IgD-negative memory B cell (primary cell): ENCODE data around the gene GPR137B. TPM values are rescaled to one million over a fixed set of nuclear protein-coding genes. Genes with fewer than 3 reads are reported as not detected.
"Not testable (repeated sequence)": the region's sequence is repeated elsewhere in the genome, so short reads cannot be mapped to it uniquely, and the experiment has no call there.

Source experiments
- H3K27ac Mint-ChIP-seq, 3 donors: one replicate each; pipeline ENCODE4 v1.8.0; 2020 to 2022; ENCODE audit warnings: mild to moderate bottlenecking in 3 of 3, mixed read lengths in 3 of 3, moderate library complexity in 1 of 3
- H3K27me3 Mint-ChIP-seq: one replicate; pipeline ENCODE4 v1.8.0; 2021; ENCODE audit warnings: mixed read lengths
- H3K36me3 Mint-ChIP-seq: one replicate; pipeline ENCODE4 v1.8.0; 2020; ENCODE audit warnings: mild to moderate bottlenecking, mixed read lengths
- H3K4me1 Mint-ChIP-seq, 3 donors: one replicate each; pipeline ENCODE4 v1.8.0; 2020 to 2022; ENCODE audit warnings: mixed read lengths in 3 of 3, mild to moderate bottlenecking in 1 of 3
- H3K4me3 Mint-ChIP-seq, 4 donors: one replicate each; pipeline ENCODE4 v1.8.0; 2020 to 2022; ENCODE audit warnings: mild to moderate bottlenecking in 4 of 4, mixed read lengths in 4 of 4, moderate library complexity in 3 of 4
- H3K9me3 Mint-ChIP-seq, 3 donors: one replicate each; pipeline ENCODE4 v1.8.0; 2020 to 2021; ENCODE audit warnings: mixed read lengths in 3 of 3, mild to moderate bottlenecking in 1 of 3
- polyA plus RNA-seq: library from polyadenylated mRNA; unstranded; fragments of 300-500 nt; fragmentation: Illumina TruSeq; gene quantifications from one replicate; pipeline ENCODE4 v1.2.3, GENCODE V29; 2021

Gene GPR137B
- polyA plus RNA-seq, 1 donor from 2014 or later, result 1.9 TPM

DNA sequence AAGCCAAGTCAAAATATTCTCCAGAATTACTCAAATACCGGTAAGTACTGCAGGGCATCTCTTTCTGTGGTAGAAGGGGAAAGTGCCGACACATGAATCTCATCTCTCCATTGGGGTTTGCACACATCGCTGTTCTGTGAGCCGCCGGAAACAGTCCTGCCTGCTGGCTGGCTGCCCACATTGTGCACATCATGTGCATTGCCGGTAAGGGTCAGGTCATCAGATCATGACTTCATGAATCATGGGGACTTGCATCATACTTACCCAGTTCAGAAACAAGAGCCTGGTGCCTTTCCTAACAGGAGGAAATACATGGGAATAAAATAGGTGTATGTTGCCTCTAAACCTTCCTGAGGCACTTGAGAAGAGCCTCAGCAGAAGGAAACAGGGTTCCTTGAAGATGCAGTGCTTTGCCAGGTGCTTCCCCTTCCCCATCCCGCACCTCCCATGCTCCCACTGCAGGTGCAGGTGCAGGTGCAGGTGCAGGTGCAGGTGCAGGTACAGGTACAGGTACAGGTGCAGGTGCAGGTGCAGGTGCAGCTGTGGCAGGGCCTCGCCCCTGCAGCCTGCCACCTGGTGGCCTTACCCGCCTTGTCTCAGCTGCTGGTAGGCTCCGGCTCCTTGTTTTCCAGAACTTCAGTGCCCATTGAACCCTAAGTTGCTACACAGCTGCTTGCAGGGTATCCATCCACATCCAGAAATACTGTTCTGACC is 26.5 kb downstream of the GPR137B start:
- Mint-ChIP-seq H3K4me3 (no peak overlapping the region), H3K9me3 (peaks cover 0 to 6% (median 2%) of the 10 kb centered on the region in 3 donors)

DNA sequence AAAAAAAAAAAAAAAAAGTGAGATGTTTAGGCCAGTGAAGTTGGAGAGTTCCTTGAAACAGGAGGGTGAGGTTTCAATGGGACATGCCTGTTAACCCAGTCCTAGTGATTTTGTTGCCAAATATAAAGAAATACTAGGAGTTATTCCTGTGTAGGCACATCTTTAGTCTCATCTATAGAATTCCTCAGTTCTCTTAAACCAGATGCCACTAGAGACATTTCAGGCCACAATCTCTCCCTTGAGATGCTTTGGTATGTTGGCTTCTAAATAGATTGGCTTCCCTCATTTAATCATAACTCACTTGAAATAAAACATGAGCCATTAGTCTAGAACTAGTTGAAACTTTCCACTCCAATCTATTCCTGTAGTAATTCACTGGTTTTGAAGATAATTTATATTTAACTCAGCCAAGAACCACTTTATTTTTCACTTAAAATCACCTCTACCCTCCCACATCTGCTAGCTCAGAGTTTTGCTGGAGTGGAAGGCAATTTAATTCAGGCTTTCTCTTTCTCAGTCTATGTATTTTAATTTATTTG is 29.8 kb downstream of the GPR137B start:
- H3K4me1 Mint-ChIP-seq, result peaks cover 6 to 17% (median 14%) of the 10 kb centered on the region in 3 donors
- peaks cover 4% of the 10 kb centered on the region for H3K36me3 Mint-ChIP-seq
- H3K9me3 Mint-ChIP-seq, result no peaks in the 10 kb centered on the region
- H3K4me3 Mint-ChIP-seq, result no peak overlapping the region
- H3K27ac Mint-ChIP-seq, result no peak overlapping the region
- peaks cover 8% of the 10 kb centered on the region for H3K27me3 Mint-ChIP-seq

More for the DNA sequence above, 26.5 kb downstream of the GPR137B start:
- peak overlapping the region in 1 of 3 donors; percentile 64 for H3K27ac Mint-ChIP-seq
- H3K36me3 Mint-ChIP-seq, result peaks cover 4% of the 10 kb centered on the region
- H3K27me3 Mint-ChIP-seq, result peaks cover 2% of the 10 kb centered on the region
- peaks cover 0 to 2% (median 2%) of the 10 kb centered on the region in 3 donors for H3K4me1 Mint-ChIP-seq

DNA sequence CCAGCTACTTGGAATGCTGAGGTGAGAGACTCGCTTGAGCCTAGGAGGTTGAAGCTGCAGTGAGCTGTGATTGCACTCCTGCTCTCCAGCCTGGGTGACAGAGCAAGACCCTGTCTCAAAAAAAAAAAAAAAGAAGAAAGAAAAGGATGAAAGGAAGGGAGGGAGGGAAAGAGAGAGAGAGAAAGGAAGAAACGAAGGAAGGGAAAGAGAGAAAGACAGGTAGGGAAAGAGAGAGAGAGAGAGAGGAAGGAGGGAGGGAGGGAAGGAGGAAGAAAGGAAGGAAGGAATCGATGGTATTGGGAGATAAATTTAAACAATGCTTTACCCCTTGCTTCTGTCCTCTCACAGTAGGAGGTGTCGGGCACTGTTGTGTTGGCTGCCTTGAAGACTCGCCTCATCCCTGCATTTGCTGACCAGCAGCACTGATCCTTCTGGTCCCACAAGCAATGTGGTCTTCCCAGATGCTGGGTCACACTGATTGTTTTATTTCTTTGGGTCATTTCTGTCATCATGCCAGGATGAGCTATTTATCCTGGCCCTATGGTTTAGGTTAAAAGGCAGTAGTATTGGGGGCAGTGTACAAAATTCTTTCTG is 30.9 kb downstream of the GPR137B start:
- H3K4me1 Mint-ChIP-seq, result peaks cover 6 to 17% (median 14%) of the 10 kb centered on the region in 3 donors
- H3K27me3 Mint-ChIP-seq, result peaks cover 8% of the 10 kb centered on the region
- H3K36me3 Mint-ChIP-seq, result peaks cover 4% of the 10 kb centered on the region
- no peaks in the 10 kb centered on the region for H3K9me3 Mint-ChIP-seq
- no peak overlapping the region for H3K4me3 Mint-ChIP-seq
- no peak overlapping the region for H3K27ac Mint-ChIP-seq

DNA sequence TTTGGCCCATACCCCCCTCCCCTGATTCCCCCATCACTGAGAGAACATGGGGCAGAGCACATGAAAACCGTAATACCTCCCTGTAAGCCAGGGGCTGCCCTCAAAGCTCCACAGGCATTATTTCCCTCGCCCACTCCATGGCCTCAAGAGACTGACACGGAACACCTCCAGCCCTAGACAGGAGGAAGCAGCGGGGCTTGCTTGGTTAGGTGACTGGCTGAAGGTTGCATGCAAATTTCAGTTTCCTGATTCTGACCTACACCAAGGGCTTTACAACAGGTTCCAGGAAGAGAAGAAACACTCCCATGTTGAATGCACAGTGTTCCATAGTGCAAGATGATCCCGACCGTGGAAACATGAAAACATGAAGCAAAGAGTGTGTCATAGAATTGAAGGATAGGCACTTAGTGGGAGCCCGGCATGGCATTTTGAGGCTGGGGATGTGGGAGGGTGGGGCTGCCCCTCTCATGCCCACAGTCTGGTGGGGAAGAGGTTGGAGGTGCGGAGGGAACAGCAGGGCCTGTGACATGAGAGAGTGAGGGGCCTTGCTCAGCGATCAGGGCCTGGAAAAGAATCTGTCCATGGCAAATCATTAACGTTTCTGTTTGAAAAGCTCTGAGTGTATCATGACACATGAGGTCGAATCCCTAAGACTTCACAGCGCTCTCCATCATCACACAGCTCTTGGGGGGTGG is 33.5 kb downstream of the GPR137B start:
- H3K36me3 Mint-ChIP-seq, result peaks cover 4% of the 10 kb centered on the region
- H3K4me1 Mint-ChIP-seq, result peaks cover 6 to 15% (median 12%) of the 10 kb centered on the region in 3 donors
- H3K9me3 Mint-ChIP-seq, result no peaks in the 10 kb centered on the region
- H3K27ac Mint-ChIP-seq, result no peak overlapping the region
- H3K4me3 Mint-ChIP-seq, result peak overlapping the region in 1 of 4 donors; percentile 58
- peaks cover 8% of the 10 kb centered on the region for H3K27me3 Mint-ChIP-seq

DNA sequence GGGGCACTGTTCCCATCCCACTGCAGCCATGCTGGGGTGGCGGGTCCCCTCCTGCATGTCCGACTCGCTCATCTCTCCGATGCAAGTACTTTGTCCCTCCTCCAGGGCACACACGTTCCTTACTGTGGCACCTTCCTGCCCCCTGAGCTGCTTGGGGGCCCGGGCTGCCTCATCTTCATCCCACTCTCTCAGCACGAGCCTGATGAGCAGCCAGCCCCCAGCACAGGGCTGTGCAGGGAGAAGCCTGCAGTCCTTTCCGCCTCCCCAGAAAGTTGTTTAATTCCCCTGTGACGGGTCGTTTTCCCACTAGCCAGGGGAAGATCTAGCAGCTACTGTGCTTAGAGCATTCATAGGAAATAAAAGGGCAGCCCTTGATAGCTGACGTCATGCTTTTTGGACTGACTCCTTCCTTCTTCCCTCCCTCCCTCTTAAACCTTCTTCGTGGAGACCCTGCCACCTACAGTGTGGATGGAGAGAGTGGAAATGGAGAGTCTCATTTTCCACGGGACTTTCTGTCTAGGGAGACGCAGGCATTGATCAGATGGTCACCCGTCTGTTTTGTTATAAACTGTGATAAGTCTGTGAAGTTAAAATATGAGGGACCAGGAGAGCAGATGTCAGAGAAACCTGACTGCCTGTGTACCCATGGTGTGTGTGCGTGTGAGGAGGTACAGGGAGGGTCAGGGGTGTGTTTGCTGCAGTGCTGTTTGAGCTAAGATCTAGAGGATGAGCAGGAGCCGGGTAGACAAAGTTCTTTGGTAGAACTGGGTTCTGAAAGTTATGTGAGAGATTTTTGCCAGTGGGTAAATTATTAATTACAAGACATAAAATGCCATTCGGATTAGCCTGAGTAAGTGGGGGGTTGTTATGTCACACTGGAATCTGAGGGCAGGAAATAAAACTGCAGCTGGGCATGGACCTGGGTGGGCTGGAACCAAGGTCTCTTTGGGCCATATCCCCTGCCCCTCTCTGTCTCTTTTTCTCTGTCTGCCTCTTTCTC is 34.3 kb downstream of the GPR137B start:
- Mint-ChIP-seq H3K27me3 (peaks cover 6% of the 10 kb centered on the region), H3K36me3 (no peaks in the 10 kb centered on the region), H3K4me3 (peak overlapping the region in 1 of 4 donors; percentile 82), H3K27ac (no peak overlapping the region), H3K4me1 (peaks cover 6 to 15% (median 12%) of the 10 kb centered on the region in 3 donors), H3K9me3 (no peaks in the 10 kb centered on the region)

DNA sequence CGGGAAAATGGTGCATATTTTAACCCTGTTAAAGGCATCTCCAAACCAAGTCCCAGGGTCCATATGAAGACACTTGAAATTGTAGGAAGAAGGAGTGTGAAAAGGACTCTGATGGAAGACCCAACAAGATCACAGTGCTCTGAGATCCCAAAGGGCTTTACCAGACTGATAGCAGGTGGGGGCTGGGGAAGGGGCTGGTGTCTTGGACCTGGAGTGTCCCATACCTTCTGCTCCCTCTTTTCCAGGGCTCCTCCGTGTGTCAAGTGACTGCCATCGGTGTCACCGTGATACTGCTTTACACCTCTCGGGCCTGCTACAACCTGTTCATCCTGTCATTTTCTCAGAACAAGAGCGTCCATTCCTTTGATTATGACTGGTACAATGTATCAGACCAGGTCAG is 37.3 kb downstream of the GPR137B start:
- no peak overlapping the region for H3K27ac Mint-ChIP-seq
- H3K4me1 Mint-ChIP-seq, result peaks cover 6 to 15% (median 12%) of the 10 kb centered on the region in 3 donors
- peaks cover 6% of the 10 kb centered on the region for H3K27me3 Mint-ChIP-seq
- no peaks in the 10 kb centered on the region for H3K9me3 Mint-ChIP-seq
- H3K36me3 Mint-ChIP-seq, result no peaks in the 10 kb centered on the region
- H3K4me3 Mint-ChIP-seq, result no peak overlapping the region

DNA sequence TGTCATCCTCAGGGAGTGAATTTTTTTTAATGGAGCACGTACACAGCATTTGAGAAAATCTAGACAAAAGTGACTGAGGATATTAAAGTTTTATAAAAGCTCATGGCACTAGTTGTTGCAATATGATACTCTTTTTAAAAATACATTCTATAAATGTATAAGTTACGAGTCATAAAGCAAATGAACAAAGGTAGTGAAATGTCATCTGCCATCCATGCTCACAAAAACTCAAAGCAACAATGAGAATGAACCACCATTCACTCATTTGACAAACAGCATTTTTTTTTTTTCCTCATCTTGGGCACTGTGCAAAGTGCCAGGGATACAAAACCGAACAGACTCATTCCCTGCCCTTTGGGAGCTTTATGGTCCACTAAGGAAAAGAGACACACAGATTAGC is 38.7 kb downstream of the GPR137B start:
- H3K9me3 Mint-ChIP-seq, result no peaks in the 10 kb centered on the region
- no peaks in the 10 kb centered on the region for H3K27me3 Mint-ChIP-seq
- no peak overlapping the region for H3K27ac Mint-ChIP-seq
- no peak overlapping the region for H3K4me3 Mint-ChIP-seq
- peaks cover under 1 to 6% (median 5%) of the 10 kb centered on the region in 3 donors for H3K4me1 Mint-ChIP-seq
- no peaks in the 10 kb centered on the region for H3K36me3 Mint-ChIP-seq

DNA sequence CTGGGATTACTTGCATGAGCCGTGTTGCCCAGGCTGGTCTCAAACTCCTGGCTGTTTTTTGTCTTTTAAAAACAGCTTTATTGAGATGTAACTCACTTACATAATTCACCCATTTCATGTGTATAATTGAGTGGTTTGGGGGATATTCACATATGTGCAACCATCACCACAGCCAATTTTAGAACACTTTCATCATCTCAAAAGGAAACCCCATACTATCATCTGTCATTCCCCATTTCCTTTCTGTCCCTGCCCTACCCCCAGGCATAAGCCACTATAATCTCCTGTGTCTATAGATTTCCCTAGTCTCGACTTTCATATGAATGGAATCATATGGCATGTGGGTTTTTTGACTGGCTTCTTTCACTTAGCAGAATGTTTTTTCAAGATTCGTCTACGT is 43.3 kb downstream of the GPR137B start:
- peaks cover 1 to 11% (median 4%) of the 10 kb centered on the region in 3 donors for H3K9me3 Mint-ChIP-seq
- H3K27me3 Mint-ChIP-seq, result no peaks in the 10 kb centered on the region
- no peaks in the 10 kb centered on the region for H3K36me3 Mint-ChIP-seq
- no peak overlapping the region for H3K27ac Mint-ChIP-seq
- no peaks in the 10 kb centered on the region for H3K4me1 Mint-ChIP-seq
- no peak overlapping the region for H3K4me3 Mint-ChIP-seq

DNA sequence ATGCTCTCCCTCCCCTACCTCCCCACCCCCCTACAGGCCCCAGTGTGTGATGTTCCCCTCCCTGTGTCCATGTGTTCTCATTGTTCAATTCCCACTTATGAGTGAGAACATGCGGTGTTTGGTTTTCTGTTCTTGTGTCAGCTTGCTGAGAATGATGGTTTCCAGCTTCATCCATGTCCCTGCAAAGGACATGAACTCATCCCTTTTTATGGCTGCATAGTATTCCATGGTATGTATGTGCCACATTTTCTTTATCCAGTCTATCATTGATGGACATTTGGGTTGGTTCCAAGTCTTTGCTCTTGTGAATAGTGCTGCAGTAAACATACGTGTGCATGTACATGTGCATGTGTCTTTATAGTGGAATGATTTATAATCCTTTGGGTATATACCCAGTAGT is 44.1 kb downstream of the GPR137B start:
- not testable (repeated sequence) for H3K4me3 Mint-ChIP-seq, H3K27ac Mint-ChIP-seq, H3K27me3 Mint-ChIP-seq, H3K4me1 Mint-ChIP-seq, H3K36me3 Mint-ChIP-seq
- H3K9me3 Mint-ChIP-seq, result peaks cover 1 to 13% (median 4%) of the 10 kb centered on the region in 3 donors

DNA sequence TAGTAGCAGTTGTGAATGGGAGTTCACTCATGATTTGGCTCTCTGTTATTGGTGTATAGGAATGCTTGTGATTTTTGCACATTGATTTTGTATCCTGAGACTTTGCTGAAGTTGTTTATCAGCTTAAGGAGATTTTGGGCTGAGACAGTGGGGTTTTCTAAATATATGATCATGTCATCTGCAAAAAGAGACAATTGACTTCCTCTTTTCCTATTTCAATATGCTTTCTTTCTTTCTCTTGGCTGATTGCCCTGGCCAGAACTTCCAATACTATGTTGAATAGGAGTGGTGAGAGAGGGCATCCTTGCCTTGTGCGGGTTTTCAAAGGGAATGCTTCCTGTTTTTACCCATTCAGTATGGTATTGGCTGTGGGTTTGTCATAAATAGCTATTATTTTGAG is 45.7 kb downstream of the GPR137B start:
- H3K27ac Mint-ChIP-seq, H3K27me3 Mint-ChIP-seq, H3K4me3 Mint-ChIP-seq: not testable (repeated sequence)

DNA sequence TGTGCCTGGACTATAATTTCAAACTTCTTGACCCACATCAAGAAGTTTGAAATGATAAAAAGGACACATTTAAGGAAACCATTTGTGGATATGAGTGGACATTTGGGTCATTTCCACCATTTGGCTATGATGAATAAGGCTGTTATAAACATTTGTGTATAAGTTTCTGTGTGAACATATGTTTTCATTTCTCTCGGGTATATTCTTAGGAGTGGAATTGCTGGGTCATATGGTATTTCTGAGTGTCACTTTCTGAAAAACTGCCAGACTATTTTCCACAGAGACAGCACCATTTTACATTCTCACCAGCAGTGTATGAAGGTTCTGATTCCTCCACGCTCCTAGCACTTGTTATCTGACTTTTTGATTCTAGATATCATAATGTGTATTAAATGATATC is 50.8 kb downstream of the GPR137B start:
- Mint-ChIP-seq H3K27ac (no peak overlapping the region), H3K9me3 (peaks cover 7 to 25% (median 18%) of the 10 kb centered on the region in 3 donors), H3K36me3 (peaks cover 1% of the 10 kb centered on the region), H3K27me3 (no peaks in the 10 kb centered on the region), H3K4me1 (peaks cover 0 to 2% (median 0%) of the 10 kb centered on the region in 3 donors), H3K4me3 (no peak overlapping the region)

More for the DNA sequence above, 45.7 kb downstream of the GPR137B start:
- H3K36me3 Mint-ChIP-seq, H3K4me1 Mint-ChIP-seq: not testable (repeated sequence)
- peaks cover 1 to 13% (median 4%) of the 10 kb centered on the region in 3 donors for H3K9me3 Mint-ChIP-seq

DNA sequence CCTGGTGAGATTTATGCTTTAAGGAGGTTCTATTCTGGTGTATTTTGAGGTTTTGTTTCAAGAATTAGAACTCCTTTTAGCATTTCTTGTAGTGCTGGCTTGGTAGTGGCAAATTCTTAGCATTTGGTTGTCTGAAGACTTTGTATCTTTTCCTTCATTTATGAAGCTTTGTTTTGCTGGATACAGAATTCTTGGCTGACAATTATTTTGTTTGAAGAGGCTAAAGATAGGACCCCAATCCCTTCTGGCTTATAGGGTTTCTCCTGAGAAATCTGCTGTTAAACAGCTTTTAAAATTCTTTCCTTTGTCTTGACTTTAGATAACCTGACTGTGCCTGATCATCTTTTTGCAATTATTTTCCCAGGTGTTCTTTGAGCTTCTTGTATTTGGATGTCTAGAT is 58.6 kb downstream of the GPR137B start:
- H3K9me3 Mint-ChIP-seq, result peaks cover 10 to 74% (median 41%) of the 10 kb centered on the region in 3 donors
- H3K27ac Mint-ChIP-seq, result no peak overlapping the region
- no peak overlapping the region for H3K4me3 Mint-ChIP-seq
- H3K36me3 Mint-ChIP-seq, result peaks cover 11% of the 10 kb centered on the region
- H3K4me1 Mint-ChIP-seq, result no peaks in the 10 kb centered on the region
- no peaks in the 10 kb centered on the region for H3K27me3 Mint-ChIP-seq

DNA sequence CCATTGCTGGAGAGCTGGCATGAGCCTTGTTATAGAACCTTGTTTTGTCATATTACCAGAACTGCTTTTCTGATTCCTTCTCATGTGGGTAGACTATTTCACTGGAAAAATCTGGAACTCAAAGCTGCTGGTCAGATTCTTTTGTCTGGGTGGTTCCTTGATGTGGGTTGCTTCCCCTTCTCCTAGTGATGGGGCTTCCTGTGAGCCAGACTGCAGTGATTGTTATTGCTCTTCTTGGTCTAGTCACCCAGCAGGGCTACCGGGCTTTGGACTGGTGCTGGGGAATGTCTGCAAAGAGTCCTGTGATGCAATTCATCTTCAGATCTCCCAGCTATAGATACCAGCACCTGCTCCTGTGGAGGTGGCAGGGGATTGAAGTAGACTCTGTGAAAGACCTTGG is 59.4 kb downstream of the GPR137B start:
- Mint-ChIP-seq H3K27ac (no peak overlapping the region), H3K4me1 (no peaks in the 10 kb centered on the region), H3K36me3 (peaks cover 16% of the 10 kb centered on the region), H3K27me3 (no peaks in the 10 kb centered on the region), H3K9me3 (peaks cover 10 to 71% (median 44%) of the 10 kb centered on the region in 3 donors), H3K4me3 (no peak overlapping the region)

DNA sequence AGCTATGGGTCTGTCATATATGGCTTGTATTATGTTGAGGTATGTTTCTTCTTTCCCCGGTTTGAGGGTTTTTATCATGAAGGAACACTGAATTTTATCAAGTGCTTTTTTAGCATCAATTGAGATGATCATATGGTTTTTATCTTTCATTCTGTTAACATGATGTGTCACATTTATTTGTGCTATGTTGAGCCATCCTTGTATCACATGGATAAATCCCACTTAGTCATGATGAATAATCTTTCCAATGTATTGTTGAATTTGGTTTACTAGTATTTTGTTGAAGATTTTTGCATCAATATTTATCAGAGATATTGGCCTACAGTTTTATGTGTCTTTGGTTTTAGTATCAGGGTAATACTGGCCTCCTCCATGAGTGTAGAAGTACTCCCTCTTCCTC is 61.7 kb downstream of the GPR137B start:
- Mint-ChIP-seq H3K4me3 (no peak overlapping the region), H3K4me1 (no peaks in the 10 kb centered on the region), H3K27me3 (no peaks in the 10 kb centered on the region), H3K27ac (no peak overlapping the region), H3K9me3 (peaks cover 8 to 52% (median 33%) of the 10 kb centered on the region in 3 donors), H3K36me3 (peaks cover 15% of the 10 kb centered on the region)
